Measurements from ENCODE around the gene C1QTNF4.
"Not testable (repeated sequence)": the region's sequence is repeated elsewhere in the genome, so short reads cannot be mapped to it uniquely, and the experiment has no call there.

Gene C1QTNF4

DNA sequence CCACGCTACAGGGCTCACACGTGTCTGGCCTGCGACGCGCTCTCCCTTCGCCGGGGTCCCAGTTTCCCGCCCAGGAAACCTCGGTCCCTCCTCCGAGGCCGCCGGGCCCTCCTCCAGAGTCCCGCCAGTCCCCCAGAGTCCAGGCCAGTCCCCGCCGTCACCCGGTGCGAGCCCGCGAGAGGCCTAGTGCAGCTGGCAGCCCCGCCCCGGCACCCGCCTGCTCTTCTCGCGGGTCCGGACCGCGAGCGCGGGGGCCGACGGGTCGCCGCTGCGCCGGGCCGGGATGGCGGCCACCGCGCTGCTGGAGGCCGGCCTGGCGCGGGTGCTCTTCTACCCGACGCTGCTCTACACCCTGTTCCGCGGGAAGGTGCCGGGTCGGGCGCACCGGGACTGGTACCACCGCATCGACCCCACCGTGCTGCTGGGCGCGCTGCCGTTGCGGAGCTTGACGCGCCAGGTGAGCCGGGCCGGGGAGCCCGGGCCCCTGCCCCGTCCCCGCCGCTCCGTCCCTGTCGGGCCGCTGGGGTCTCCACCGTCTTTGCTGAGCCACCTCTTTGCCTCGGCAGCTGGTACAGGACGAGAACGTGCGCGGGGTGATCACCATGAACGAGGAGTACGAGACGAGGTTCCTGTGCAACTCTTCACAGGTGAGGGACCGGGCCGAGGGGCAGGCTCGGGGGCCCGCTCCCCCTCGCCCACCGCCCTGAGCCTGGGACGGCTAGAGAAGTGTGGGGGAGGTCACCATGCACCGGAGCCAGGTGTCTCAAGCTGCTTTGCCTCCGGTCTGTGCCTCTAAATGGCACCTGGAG, 28.7 kb downstream of the C1QTNF4 start, which contains the start of gene PTPMT1:
Gene PTPMT1, plus strand, starts transcription at position 260 of the 809 bp plus-strand sequence. Its CDS starts 24 bp downstream, at position 284.
- DNase-seq, result no peak

DNA sequence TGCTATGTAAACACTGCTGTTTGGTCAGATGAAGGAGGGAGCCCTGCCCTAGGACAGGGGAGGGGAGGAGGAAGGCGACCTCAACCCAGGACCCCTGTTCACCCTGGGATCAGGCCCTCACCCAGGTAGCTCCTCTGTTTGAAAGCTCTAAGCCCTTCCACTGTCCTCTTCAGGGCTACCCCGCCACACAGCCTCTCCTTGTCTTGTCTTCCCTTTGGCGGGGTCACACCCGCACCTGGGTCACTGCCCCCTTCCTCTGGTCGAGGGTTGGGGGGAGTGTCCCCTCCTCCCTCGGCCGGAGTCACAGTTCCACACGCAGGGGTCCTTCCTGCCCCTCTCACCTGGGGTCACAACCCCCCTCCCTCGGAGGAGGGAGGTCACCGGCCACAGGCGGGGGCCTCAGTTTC, 29.3 kb downstream of the C1QTNF4 start:
- no peak for DNase-seq

DNA sequence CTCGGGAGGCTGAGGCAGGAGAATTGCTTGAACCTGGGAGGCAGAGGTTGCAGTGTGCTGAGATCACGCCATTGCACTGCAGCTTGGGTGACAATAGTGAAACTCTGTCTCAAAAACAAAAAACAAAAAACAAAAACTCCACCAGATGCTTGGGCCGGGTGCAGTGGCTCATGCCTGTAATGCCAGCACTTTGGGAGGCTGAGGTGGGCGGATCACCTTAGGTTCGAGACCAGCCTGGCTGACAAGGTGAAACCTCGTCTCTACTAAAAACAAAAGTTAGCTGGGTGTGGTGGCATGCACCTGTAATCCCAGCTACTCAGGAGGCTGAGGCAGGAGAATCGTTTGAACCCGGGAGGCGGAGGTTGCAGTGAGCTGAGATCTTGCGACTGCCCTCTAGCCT, 29.8 kb downstream of the C1QTNF4 start:
- DNase-seq, result not testable (repeated sequence)

DNA sequence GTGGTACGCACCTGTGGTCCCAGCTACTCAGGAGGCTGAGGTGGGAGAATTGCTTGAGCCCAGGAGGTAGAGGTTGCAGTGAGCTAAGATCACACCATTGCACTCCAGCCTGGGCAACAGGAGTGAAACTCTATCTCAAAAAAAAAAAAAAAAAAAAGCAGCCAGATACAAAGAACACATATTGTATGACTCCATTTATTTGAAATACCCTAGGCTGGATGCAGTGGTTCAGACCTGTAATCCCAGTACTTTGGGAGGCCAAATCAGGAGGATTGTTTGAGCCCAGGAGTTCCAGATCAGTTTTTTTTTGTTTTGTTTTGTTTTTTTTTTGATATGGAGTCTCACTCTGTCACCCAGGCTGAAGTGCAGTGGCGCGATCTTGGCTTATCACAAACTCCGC, 31.8 kb downstream of the C1QTNF4 start:
- not testable (repeated sequence) for DNase-seq

DNA sequence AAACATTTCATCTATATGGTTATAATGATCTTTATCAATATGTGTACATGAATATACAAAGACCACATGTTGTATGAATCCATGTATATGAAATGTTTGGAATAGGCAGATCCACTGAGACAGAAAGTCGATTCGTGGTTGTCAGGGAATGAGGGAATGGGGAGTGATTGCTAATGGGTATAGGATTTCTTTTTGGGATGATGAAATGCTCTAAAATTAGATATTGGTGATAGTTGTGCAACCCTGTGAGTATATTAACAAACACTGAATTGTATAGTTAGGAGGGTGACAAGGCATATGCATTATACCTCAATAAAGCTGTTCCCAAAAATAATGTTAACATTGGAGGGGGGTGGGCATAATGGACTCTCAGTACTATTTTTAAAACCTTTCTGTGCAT, 33.8 kb downstream of the C1QTNF4 start:
- DNase-seq, result no peak

DNA sequence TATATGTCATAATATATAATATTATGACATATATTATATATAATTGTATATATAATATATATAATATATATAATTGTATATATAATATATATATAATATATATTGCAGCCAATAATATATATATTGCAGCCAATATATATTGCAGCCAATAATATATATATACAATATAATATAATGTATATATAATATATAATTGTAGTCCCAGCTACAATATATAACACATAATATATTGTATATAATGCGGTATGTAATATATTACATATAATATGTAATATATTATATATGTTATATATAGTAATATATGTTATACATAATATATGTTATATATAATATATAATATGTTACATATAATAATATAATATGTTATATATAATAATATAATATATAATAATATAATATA, 35.5 kb downstream of the C1QTNF4 start:
- DNase-seq, result no peak

DNA sequence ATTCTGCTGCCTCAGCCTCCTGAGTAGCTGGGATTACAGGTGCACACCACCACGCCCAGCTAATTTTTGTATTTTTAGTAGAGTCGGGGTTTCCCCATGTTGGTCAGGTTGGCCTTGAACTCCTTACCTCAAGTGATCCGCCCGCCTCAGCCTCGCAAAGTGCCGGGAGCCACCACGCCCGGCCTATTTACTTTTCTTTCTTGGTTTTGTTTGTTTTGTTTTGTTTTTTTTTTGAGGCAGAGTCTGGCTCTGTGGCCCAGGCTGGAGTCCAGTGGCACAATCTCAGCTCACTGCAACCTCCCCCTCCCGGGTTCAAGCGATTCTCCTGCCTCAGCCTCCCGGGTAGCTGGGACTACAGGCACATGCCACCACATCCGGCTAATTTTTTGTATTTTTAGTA, 37.2 kb downstream of the C1QTNF4 start:
- DNase-seq, result not testable (repeated sequence)

DNA sequence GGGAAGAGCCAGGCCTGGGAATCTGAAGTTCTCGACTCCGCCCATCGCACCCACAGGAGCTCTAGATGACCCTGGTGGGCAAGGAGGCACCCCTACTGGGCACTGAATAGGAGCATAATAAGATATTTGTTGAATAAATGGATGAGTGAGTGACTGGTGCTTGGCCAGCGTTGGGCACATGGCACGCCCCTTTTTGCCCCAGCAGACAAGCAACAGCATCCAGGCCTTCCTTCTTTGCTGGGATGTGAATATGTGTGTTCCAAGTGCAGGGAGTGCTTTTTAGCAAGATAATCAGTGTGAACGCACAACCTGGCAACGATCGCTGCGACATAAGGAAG, 40.8 kb downstream of the C1QTNF4 start:
- no peak for DNase-seq

DNA sequence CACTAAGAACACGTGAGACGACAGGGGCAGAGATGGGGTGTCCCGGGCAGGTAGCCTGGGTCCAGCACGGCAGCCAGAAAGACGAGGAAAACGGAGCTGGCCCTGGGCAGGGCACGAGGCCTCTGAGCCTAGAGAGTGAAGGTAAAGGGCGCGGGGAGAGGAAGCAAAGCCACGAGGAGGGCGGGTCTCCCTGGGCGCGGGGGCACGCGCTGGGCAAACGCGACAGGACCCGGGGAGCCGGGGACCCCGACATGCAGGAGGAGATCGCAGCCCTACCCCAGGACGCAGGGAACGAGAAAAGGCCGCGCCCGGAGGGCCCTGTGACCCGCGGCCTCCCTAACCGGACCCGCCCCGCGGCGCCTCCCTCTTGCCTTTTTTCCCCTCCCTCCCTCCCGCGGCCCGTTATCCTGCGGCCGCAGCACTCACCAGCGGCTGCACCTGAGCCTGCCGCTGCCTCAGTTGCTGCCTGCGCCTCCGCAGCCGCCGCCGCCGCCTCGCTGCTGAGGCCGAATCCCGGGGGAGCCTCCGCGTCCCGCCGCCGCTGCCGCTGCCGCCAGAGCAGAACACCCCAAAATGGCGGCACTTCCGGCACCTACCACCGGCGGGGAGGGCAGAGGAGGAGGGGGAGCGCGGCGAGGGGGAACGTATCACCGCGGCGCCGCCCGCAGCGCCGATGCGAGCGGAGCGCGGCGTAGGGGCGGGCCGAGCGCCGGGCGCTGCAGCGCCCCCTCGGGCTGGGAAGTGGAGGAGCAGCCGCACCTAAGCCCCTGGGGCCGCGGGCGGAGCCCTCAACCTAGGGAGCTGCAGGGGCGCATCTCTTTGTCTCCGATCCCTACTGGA, 41.4 kb downstream of the C1QTNF4 start, which contains the start of gene CELF1:
Gene CELF1, minus strand, starts transcription at position 567 of the 840 bp plus-strand sequence. CDS start 53,609 bp downstream, outside the sequence.
- peak in 1 of 2 experiments; percentile 61 for DNase-seq

DNA sequence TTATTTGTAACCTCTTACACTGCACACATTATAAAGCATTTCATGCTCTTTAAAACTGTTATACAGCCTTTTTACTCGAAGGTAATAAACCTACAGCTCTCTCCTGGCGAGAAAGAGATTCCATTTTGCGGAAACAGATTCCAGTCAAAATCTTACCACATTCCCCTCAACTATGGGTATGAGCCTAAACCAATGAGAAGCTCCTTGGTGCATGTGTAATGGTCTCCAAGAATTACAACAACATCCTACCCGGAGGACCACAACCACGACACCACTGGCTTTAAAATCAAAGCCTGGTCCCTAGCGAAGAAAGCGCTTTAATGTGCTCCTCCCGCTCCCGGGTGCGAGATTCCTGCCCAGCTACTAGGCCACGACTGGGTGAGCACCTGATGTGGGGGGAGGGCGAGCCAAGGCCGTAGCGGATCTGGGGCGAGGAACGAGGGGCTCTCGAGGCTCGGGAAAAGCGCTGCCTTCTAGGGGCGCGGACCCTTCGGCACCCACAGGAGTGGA, 42.1 kb downstream of the C1QTNF4 start:
- no peak for DNase-seq

DNA sequence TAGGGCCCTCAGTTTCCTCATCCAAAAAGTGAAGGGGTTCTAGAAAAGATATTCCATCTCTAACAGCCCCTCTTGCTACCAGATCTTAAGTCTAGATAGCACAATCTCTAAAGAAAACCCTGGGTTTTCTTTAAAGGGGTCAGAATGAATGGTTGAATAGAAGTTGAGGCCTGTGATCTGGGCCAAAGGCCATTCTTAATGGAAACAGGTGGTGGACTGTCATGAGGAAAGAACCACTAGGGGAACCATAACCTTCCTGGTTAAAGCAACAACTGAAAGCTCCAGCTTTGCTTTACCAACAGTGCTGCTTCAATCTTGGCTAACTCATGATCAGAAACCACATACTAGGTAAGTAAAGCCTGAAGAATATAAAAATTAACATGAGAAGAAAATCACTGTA, 43.1 kb downstream of the C1QTNF4 start:
- no peak for DNase-seq

DNA sequence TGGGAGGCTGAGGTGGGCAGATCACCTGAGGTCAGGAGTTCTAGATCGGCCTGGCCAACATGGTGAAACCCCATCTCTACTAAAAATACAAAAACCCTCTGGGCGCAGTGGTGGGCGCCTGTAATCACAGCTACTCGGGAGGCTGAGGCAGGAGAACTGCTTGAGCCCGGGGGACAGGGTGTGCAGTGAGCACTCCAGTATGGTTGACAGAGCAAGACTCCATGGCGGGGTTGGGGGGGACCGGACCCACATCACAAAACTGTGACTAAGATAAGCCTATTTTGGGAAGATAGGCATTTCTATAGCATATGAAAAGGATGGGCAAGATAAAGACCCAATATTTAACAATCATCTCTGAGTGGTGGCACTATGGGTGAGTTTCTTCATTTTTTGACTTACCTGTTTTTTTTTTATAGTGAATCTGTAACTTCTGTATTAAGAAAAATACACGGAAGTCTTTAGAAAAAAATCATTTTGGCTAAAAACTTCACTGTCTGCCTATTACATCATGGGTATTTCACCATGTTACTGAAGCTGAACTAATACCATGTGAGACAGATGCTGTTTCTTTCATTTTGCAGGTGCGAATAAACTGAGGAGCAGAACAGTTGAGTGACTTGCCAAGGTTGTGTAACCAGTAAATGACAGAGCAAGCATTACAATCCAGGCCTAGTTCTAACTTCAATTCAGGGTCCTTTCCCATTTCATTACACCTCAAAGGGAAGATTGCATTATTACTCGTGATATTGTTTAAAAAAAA, 43.7 kb downstream of the C1QTNF4 start:
- no peak for DNase-seq

DNA sequence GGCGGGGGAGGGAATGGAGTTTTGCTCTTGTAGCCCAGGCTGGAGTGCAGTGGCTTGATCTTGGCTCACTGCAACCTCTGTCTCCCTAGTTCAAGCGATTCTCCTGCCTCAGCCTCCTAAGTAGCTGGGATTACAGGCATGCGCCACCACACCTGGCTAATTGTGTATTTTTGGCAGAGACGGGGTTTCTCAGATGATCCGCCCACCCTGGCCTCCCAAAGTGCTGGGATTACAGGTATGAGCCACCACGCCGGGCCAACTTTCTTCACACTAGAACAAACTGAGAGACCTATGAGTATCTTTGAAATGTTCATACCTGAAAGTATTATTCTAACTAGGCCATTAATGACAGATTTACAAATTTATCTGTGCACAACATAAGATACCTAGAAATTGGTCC, 47.9 kb downstream of the C1QTNF4 start:
- not testable (repeated sequence) for DNase-seq

DNA sequence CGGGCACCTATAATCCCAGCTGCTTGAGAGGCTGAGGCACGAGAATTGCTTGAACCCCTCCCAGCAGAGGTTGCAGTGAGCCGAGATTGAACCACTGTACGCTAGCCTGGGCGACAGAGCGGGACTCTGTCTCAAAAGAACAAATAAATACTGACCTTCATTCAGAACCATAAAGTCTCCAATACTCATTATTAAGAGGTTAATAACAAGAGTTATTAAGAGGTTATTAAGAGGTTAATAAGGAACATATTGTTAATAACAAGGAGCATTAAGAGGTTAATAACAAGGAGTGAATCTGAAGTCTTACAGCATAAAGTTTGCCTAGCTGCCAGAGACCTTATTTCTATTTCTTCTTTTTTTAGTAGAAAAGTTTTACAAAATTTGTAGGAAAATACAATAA, 48.9 kb downstream of the C1QTNF4 start:
- DNase-seq, result no peak

DNA sequence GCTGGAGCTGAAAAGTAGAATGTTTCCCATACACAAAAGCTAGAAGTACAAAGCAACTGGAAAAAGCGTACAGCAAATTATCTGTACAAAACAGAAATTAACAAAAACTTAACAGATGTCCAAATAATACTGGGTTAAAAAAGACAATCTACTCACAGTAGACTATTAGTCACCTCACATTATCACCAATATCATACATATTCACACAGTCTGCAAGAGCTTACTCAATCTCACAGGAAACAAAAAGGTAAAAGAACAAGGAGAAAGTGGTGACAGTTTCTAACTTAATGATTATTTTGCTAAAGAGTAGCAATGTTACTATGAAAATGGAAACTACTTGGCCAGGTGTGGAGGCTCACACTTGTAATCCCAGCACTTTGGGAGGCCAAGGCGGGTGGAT, 53.1 kb downstream of the C1QTNF4 start:
- no peak for DNase-seq

DNA sequence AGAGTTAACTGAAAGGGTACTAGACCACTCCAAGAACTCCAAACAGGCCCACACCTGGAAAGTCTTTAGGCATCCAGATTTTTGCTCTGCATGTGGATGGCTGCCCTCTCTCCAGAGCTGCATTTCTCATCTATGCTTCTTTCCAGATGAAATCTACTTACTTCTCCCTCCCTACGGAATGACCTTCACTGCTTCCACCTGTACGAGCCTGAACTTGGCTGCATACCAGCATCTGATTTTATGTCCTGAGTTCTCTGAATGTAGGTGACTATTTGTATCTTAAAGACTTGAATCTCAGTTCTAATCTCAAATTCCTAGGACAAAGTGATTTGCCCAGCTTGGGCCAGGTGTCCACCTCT, 54.6 kb downstream of the C1QTNF4 start:
- DNase-seq, result no peak

Data from cerebellar nuclear complex (tissue), 1 donor.